ENCODE data around the gene IP6K2. TPM values are rescaled to one million over a fixed set of nuclear protein-coding genes. Genes with fewer than 3 reads are reported as not detected.
"Not testable (repeated sequence)": the region's sequence is repeated elsewhere in the genome, so short reads cannot be mapped to it uniquely, and the experiment has no call there.

Gene IP6K2
- total RNA-seq, 1 experiment from 2014 or later: 102 TPM

DNA sequence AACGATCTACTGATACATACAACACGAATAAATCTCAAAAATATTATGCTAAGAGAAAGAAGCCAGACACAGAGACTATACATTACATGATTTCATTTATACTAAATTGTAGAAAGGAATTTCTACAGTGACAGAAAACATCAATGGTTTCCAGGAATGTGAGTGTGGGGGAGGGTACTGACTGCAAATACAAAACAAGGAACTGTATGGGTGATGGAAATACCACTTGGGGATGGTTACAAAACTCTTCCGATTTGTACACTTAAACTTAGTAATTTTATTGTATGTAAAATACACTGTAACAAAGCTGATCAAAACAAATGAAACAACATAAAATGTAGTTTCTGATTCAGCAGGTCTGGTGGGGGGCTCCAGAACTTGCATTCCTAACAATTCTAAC is 45.8 kb upstream of the IP6K2 start:
- no peak overlapping the region for H3K27ac ChIP-seq (ENCODE audit: low read length)
- no peak overlapping the region for H3K4me3 ChIP-seq (ENCODE audit: low read length)
- ChIA-PET POLR2A (ENCODE audit: unreplicated experiment) (interaction anchor here (0.7 kb wide), 1 partner anchor 56 kb away, joined by 3 read pairs; no protein-coding TSS in a partner anchor), CTCF (no interaction called here)
- DNase-seq (no peak), ATAC-seq (no peak)
- TF ChIP-seq EZH2 (IDR thresholded peaks at IDR 0.05; ENCODE audit: low read length, unreplicated experiment): no peak
- TF ChIP-seq EZH2phosphoT487 (IDR thresholded peaks at IDR 0.05; ENCODE audit: borderline replicate concordance, low read length): no peak
- TF ChIP-seq, protein P1, sequence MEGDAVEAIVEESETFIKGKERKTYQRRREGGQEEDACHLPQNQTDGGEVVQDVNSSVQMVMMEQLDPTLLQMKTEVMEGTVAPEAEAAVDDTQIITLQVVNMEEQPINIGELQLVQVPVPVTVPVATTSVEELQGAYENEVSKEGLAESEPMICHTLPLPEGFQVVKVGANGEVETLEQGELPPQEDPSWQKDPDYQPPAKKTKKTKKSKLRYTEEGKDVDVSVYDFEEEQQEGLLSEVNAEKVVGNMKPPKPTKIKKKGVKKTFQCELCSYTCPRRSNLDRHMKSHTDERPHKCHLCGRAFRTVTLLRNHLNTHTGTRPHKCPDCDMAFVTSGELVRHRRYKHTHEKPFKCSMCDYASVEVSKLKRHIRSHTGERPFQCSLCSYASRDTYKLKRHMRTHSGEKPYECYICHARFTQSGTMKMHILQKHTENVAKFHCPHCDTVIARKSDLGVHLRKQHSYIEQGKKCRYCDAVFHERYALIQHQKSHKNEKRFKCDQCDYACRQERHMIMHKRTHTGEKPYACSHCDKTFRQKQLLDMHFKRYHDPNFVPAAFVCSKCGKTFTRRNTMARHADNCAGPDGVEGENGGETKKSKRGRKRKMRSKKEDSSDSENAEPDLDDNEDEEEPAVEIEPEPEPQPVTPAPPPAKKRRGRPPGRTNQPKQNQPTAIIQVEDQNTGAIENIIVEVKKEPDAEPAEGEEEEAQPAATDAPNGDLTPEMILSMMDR (conservative IDR thresholded peaks at IDR 0.05; ENCODE audit: low read depth, low read length): no peak
- H3K4me1 ChIP-seq (ENCODE audit: insufficient read depth, low read length): no peaks in the 10 kb centered on the region
- H3K9me2 ChIP-seq (replicated peaks; ENCODE audit: low read length): no peaks in the 10 kb centered on the region
- no peak overlapping the region for H3K4me2 ChIP-seq (ENCODE audit: low read length)
- no peak overlapping the region for H2AFZ ChIP-seq (ENCODE audit: low read length)
- H3K27me3 ChIP-seq (ENCODE audit: low read length): no peaks in the 10 kb centered on the region
- H3K36me3 ChIP-seq (ENCODE audit: low read depth, low read length): peaks cover 11% of the 10 kb centered on the region; the same call in 1 of the 2 replicates
- no peaks in the 10 kb centered on the region for H3K79me2 ChIP-seq (ENCODE audit: low read length)
- intact Hi-C loops (cut with micrococcal nuclease): no loop called here
- no peaks in the 10 kb centered on the region for H3F3A ChIP-seq (ENCODE audit: low read length, unreplicated experiment)
- no peaks in the 10 kb centered on the region for H3K9me3 ChIP-seq (ENCODE audit: low read length)
- no TSS peak for BruUV-seq (replicated peaks)
- H3K9ac ChIP-seq (ENCODE audit: low read length): no peak overlapping the region
- no peaks in the 10 kb centered on the region for H4K20me1 ChIP-seq (ENCODE audit: low read length)

DNA sequence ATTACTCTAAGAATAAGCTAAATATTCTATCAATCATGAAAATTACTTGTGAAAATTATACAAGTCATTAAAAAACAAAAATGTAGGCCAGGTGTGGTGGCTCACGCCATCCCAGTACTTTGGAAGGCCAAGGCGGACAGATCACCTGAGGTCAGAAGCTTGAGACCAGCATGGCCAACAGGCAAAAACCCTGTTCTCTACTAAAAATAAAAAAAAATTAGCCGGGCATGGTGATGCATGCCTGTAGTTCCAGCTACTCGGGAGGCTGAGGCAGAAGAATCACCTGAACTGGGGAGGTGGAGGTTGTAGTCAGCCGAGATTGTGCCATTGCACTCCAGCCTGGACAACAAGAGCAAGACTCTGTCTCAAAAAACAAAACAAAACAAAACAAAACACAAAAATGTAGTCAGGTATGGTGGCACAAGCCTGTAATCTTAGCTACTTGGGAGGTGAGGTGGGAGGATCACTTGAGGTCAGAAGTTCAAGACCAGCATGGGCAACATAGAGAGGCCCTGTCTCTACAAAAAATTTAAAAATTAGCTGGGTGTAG is 43.0 kb upstream of the IP6K2 start:
- BruUV-seq (replicated peaks); H3K4me2 ChIP-seq (ENCODE audit: low read length); intact Hi-C loops (cut with micrococcal nuclease); H3K4me1 ChIP-seq (ENCODE audit: insufficient read depth, low read length); H3K79me2 ChIP-seq (ENCODE audit: low read length); H3K9me3 ChIP-seq (ENCODE audit: low read length); H3K27ac ChIP-seq (ENCODE audit: low read length); H3K36me3 ChIP-seq (ENCODE audit: low read depth, low read length); DNase-seq; H3K9me2 ChIP-seq (replicated peaks; ENCODE audit: low read length); H3K9ac ChIP-seq (ENCODE audit: low read length); H2AFZ ChIP-seq (ENCODE audit: low read length); H4K20me1 ChIP-seq (ENCODE audit: low read length); H3F3A ChIP-seq (ENCODE audit: low read length, unreplicated experiment); POLR2A ChIA-PET (ENCODE audit: unreplicated experiment); H3K4me3 ChIP-seq (ENCODE audit: low read length); H3K27me3 ChIP-seq (ENCODE audit: low read length); ATAC-seq: not testable (repeated sequence)
- CTCF ChIA-PET: interaction anchor here (0.7 kb wide), 1 partner anchor 286 kb away, joined by 4 read pairs; no protein-coding TSS in a partner anchor

DNA sequence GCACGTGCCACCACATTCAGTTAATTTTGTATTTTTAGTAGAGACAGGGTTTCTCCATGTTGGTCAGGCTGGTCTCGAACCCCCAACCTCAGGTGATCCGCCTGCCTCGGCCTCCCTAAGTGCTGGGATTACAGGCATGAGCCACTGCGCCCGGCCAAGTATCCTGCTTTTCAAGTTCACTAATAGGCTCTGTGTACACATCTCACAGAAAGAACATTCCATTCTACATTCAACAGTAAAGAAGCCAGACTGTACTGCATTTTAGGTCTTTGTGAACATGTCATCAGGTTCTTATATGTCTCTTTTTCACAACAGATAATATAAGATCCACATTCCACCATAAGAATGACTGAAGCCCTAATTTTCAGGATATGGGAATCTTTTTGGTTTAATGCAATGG is 42.5 kb upstream of the IP6K2 start:
- intact Hi-C loops (cut with micrococcal nuclease); H3K36me3 ChIP-seq (ENCODE audit: low read depth, low read length); DNase-seq; BruUV-seq (replicated peaks); H3K4me1 ChIP-seq (ENCODE audit: insufficient read depth, low read length); H3F3A ChIP-seq (ENCODE audit: low read length, unreplicated experiment); H3K27ac ChIP-seq (ENCODE audit: low read length); H3K27me3 ChIP-seq (ENCODE audit: low read length); H3K9ac ChIP-seq (ENCODE audit: low read length); H2AFZ ChIP-seq (ENCODE audit: low read length); H3K79me2 ChIP-seq (ENCODE audit: low read length); POLR2A ChIA-PET (ENCODE audit: unreplicated experiment); CTCF ChIA-PET; H4K20me1 ChIP-seq (ENCODE audit: low read length); H3K9me2 ChIP-seq (replicated peaks; ENCODE audit: low read length); ATAC-seq; H3K4me3 ChIP-seq (ENCODE audit: low read length); H3K9me3 ChIP-seq (ENCODE audit: low read length); H3K4me2 ChIP-seq (ENCODE audit: low read length): not testable (repeated sequence)

DNA sequence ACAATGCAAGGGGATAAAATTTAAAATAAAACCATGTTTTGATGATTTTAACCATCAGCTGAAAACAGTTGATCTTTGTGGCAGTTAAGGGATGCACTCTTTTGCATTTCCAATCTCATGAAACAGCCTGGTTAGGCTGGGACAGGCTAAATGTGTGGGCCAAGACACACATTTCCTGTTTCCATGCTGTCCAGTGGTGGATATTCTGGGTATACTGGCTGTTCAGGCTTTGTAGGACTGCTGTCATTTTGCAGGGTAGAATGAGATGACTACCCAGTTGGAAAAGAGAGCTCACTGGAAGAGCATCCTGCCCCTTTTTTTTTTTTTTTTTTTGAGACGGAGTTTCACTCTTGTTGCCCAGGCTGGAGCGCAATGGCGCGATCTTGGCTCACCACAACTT is 42.0 kb upstream of the IP6K2 start:
- POLR2A ChIA-PET (ENCODE audit: unreplicated experiment): no interaction called here

More for the DNA sequence above, 42.0 kb upstream of the IP6K2 start:
- BruUV-seq (replicated peaks): no TSS peak
- DNase-seq: no peak
- Histone ChIP-seq H3K4me1 (ENCODE audit: insufficient read depth, low read length) (peaks cover 6% of the 10 kb centered on the region; the same call in 1 of the 2 replicates), H2AFZ (ENCODE audit: low read length) (no peak overlapping the region), H3K9me3 (ENCODE audit: low read length) (no peaks in the 10 kb centered on the region), H3K4me3 (ENCODE audit: low read length) (no peak overlapping the region), H4K20me1 (ENCODE audit: low read length) (no peaks in the 10 kb centered on the region), H3K27ac (ENCODE audit: low read length) (no peak overlapping the region), H3K9ac (ENCODE audit: low read length) (no peak overlapping the region), H3K27me3 (ENCODE audit: low read length) (no peaks in the 10 kb centered on the region), H3K36me3 (ENCODE audit: low read depth, low read length) (0 out of 2 replicates have a peak, but pooled peaks cover 3% of the 10 kb centered on the region), H3K79me2 (ENCODE audit: low read length) (no peaks in the 10 kb centered on the region), H3K9me2 (replicated peaks; ENCODE audit: low read length) (no peaks in the 10 kb centered on the region), H3F3A (ENCODE audit: low read length, unreplicated experiment) (no peaks in the 10 kb centered on the region), H3K4me2 (ENCODE audit: low read length) (no peak overlapping the region)
- no peak for ATAC-seq
- intact Hi-C loops (cut with micrococcal nuclease): no loop called here
- TF ChIP-seq EZH2 (IDR thresholded peaks at IDR 0.05; ENCODE audit: low read length, unreplicated experiment) (no peak), EZH2phosphoT487 (IDR thresholded peaks at IDR 0.05; ENCODE audit: borderline replicate concordance, low read length) (no peak)
- TF ChIP-seq, protein P1 (conservative IDR thresholded peaks at IDR 0.05; ENCODE audit: low read depth, low read length): no peak
- CTCF ChIA-PET: no interaction called here
